GM10248 (cell line): ENCODE results near the gene PGM5.
"Not testable (repeated sequence)": the region's sequence is repeated elsewhere in the genome, so short reads cannot be mapped to it uniquely, and the experiment has no call there.

Experiments
- CTCF ChIA-PET: fragments of 300-600 bp; sonication (Branson Sonifier 250); formaldehyde crosslinking; extraction: SDS; loops from one replicate; lab custom pipeline; 2021; ENCODE audit warnings: antibody characterized with exemption; lab: Yijun Ruan, JAX
- POLR2A ChIA-PET: fragments of 350-650 bp; sonication (Branson Sonifier 250); formaldehyde crosslinking; extraction: SDS; loops from one replicate; lab custom pipeline; 2020; ENCODE audit warnings: antibody characterized with exemption; lab: Yijun Ruan, JAX
- DNase-seq: peaks from one replicate; pipeline ENCODE4 v3.0.0; 2012; ENCODE audit errors: extremely low spot score

Gene PGM5

DNA sequence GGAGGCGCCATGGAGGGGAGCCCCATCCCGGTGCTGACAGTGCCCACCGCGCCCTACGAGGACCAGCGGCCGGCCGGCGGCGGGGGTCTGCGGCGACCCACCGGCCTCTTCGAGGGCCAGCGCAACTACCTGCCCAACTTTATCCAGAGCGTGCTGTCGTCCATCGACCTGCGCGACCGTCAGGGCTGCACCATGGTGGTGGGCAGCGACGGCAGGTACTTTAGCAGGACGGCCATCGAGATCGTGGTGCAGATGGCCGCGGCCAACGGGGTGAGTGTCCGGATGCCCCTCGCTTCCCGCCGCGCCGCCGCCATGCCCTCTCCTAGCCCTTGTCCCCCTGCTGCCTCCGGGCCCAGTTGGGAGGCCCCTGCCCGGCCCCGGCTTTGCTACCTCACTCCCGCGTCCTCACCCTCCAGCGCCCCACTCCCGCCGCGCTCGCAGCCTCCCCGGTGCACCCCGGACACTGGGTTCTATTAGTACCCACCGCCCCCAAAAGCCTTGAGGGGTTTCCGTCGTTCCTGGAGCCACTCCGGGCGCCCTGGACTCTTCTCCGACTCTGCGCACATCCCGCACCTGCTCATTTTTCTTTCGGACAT, 806 bp downstream of the PGM5 start:
- CTCF ChIA-PET, POLR2A ChIA-PET, DNase-seq: not testable (repeated sequence)

DNA sequence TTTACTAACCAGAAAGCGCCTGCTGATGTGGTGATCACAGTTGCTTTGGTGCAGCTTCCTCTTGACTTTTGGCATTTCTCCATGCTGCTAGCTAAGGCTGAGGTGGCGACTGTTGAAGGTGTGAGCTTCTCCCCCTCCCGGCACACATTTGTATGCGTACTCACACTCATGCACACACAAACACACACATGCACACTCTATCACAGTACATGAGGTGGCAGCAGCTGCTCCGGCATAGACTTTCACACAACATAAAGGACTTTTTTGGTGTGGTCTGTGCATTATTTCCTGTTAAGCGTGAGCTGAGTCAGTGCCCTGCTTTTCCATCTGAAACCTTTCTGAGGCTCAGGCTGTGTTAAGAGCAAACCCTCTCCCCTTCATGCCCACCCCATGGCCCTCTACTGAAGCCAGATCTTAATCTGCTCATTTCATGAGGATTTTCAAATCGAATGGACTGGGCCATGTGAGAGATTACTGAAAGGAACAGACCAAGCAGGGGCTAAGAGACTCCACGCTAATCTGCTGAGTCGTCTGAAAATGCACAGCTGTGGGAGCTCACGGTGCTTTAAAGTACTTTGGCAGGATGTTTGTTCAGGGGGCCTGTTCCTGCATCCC, 10.6 kb downstream of the PGM5 start:
- CTCF ChIA-PET, POLR2A ChIA-PET, DNase-seq: not testable (repeated sequence)

DNA sequence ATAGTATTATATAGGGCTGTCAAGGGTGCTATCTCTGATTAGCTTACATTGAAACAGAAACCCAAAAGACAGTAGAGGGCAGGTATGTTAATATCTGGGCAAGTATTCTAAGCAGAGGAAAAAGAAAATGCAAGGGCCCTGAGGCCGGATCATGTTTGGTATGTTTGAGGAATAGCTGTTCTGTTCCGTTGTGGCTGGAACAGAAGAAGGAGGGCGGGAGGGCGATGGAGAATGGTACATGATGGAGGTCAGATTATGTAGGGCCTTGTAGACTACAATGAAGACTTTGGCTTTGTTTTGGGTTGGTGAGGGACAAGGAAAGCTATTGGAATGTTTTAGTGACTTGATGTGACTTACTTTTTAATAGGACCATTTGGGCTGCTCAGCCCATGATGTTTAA, 19.4 kb downstream of the PGM5 start:
- POLR2A ChIA-PET, DNase-seq, CTCF ChIA-PET: not testable (repeated sequence)

GRCh38 chr9:68377723-68378122, 21.3 kb downstream of the PGM5 start:
- CTCF ChIA-PET, POLR2A ChIA-PET, DNase-seq: not testable (repeated sequence)

GRCh38 chr9:68383894-68384293, 27.5 kb downstream of the PGM5 start:
- POLR2A ChIA-PET, CTCF ChIA-PET, DNase-seq: not testable (repeated sequence)

DNA sequence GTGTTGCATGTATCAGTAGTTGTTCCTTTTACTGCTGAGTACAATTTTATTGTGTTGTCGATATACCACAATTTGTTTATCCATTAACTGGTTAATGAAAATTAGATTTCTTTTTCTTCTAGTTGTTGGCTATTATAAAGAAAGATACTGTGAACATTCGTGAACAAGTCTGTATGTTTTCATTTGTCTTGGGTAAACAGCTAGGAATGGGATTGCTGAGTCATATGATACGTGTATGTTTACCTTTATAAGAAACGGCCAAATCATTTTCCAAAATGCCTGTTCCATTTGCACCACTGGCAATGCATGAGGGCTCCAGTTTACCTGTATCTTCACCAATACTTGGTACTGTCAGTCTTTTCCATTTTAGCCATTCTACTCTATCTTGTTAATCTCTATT, 33.1 kb downstream of the PGM5 start:
- CTCF ChIA-PET, DNase-seq, POLR2A ChIA-PET: not testable (repeated sequence)

DNA sequence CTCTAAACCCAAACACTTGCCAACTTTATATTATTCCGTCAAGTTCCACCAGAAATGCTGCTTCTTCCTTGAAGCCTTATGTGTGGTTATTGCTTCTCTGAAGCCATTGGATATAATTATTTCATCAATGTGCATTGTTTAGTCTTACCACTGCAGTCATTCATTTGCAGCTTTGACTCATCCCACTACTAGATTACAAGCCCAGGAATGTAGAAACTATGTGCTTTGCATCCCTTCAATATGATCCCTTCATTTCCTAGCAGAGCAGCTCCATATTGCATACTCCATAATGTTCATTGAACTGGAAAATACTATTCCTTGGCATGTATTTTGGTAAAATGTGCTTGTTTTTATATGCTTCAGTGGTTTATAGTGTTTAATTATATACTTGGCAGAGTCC, 34.3 kb downstream of the PGM5 start:
- POLR2A ChIA-PET, DNase-seq, CTCF ChIA-PET: not testable (repeated sequence)

DNA sequence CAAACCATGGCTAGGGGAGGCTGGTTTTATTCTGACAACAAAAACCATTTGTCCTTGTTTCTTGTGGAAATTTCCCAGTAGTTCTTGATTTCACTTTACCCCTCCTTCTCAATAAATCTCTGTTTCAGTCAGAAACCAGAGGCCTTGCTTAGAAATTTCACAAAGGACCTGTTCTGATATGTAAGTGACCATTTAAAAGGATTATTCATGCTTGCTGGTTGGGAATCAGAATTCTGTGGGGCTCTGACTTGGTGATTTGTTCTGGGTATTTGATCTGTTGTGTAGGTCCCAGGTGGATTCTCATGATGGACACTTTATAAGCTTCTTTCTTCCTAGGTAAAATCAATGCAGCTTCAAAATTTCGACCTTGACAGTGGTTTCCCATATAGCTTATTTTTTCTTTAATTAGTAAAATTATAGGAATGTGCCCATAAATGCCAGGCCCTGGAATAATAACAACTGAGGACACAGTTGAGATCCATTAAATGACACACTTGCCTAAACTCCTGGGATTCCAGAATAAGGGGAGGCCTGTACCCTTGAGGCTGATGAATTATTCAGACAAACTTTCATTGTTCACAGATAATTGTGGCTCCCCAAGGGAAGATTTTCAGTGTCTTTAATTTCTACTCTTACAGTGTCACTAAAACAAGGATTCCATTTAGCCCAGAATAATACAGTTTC, 40.1 kb downstream of the PGM5 start:
- CTCF ChIA-PET, DNase-seq: not testable (repeated sequence)

GRCh38 chr9:68397095-68397423, 40.6 kb downstream of the PGM5 start:
- CTCF ChIA-PET, DNase-seq, POLR2A ChIA-PET: not testable (repeated sequence)

More for the DNA sequence above, 40.1 kb downstream of the PGM5 start:
- POLR2A ChIA-PET = not testable (repeated sequence)

GRCh38 chr9:68397796-68398195, 41.4 kb downstream of the PGM5 start:
- CTCF ChIA-PET, POLR2A ChIA-PET, DNase-seq: not testable (repeated sequence)

DNA sequence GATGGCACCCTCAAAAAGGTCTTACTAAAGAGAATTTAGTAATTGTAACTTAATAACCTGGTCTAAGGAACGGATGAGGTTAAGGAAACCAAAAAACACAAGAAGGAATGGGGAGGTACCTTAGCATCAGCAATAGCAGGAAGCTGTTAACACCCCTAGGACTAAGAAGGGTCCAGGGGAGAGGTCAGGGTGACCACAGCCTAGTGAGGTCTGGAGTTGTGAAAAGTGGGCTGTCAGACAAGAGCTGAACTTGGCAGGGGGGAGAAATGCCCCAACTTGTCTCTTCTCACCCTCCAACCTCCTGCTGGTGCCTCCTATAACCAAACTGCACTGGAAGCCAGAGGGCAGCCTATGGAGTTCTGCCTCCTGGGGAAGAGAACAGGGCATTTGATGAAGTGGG, 41.9 kb downstream of the PGM5 start:
- POLR2A ChIA-PET, CTCF ChIA-PET, DNase-seq: not testable (repeated sequence)

- CTCF ChIA-PET, POLR2A ChIA-PET, DNase-seq: not testable (repeated sequence)
Measured at GRCh38 chr9:68404421-68405185, 48.2 kb downstream of the PGM5 start.

DNA sequence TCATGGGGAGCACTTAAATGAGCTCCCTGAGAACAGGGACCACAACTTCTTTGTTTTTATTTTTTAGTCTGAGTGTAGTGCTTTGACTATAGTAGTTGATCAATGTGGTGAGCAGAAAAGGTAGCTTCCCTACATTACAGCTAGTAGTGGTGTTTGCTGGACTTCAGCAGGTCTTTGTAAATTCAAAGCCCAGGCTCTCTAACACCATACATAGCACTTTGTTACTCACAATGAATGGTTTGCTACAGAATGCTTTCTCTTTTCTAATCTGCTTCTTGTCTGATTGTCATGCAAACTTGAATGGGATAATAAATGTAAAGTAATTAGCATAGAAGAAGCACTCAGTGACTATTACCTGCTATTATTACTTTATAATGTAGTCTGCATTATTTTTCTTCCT, 55.5 kb downstream of the PGM5 start:
- POLR2A ChIA-PET, CTCF ChIA-PET, DNase-seq: not testable (repeated sequence)

- POLR2A ChIA-PET, CTCF ChIA-PET, DNase-seq: not testable (repeated sequence)
Measured at GRCh38 chr9:68412754-68413153, 56.3 kb downstream of the PGM5 start.

- CTCF ChIA-PET, DNase-seq, POLR2A ChIA-PET: not testable (repeated sequence)
Measured at GRCh38 chr9:68415065-68415464, 58.7 kb downstream of the PGM5 start.
